ENCODE results near the gene TCP11.

TCP11 gene

GRCh38 chr6:35141007-35141655 is at the start of gene TCP11:
Gene TCP11, minus strand, starts transcription at chr6:35141339. Its CDS starts 469 bp downstream, at chr6:35140870.
- peak in 1 of 3 donors; percentile 4 for DNase-seq (ENCODE audit: low read depth in 2 of 3, low spot score in 1 of 3)

GRCh38 chr6:35190306-35190705 is 49.2 kb upstream of the TCP11 start:
- no peak for DNase-seq (ENCODE audit: low read depth in 2 of 3, low spot score in 1 of 3)

- DNase-seq (ENCODE audit: low read depth in 2 of 3, low spot score in 1 of 3): no peak
Measured at GRCh38 chr6:35188886-35189285, 47.7 kb upstream of the TCP11 start.

- no peak for DNase-seq (ENCODE audit: low read depth in 2 of 3, low spot score in 1 of 3)
Measured at GRCh38 chr6:35186571-35186970, 45.4 kb upstream of the TCP11 start.

GRCh38 chr6:35185971-35186370 is 44.8 kb upstream of the TCP11 start:
- DNase-seq (ENCODE audit: low read depth in 2 of 3, low spot score in 1 of 3): no peak

GRCh38 chr6:35185302-35185681 is 44.2 kb upstream of the TCP11 start:
- no peak for DNase-seq (ENCODE audit: low read depth in 2 of 3, low spot score in 1 of 3)

GRCh38 chr6:35184580-35185301 is 43.6 kb upstream of the TCP11 start:
- DNase-seq (ENCODE audit: low read depth in 2 of 3, low spot score in 1 of 3): no peak

- DNase-seq (ENCODE audit: low read depth in 2 of 3, low spot score in 1 of 3): no peak
Measured at GRCh38 chr6:35183935-35184334, 42.8 kb upstream of the TCP11 start.

GRCh38 chr6:35183281-35183680 is 42.1 kb upstream of the TCP11 start:
- DNase-seq (ENCODE audit: low read depth in 2 of 3, low spot score in 1 of 3): no peak

- no peak for DNase-seq (ENCODE audit: low read depth in 2 of 3, low spot score in 1 of 3)
Measured at GRCh38 chr6:35181933-35182612, 40.9 kb upstream of the TCP11 start.

- no peak for DNase-seq (ENCODE audit: low read depth in 2 of 3, low spot score in 1 of 3)
Measured at GRCh38 chr6:35181308-35181932, 40.3 kb upstream of the TCP11 start.

- no peak for DNase-seq (ENCODE audit: low read depth in 2 of 3, low spot score in 1 of 3)
Measured at GRCh38 chr6:35179901-35180535, 38.9 kb upstream of the TCP11 start.

- DNase-seq (ENCODE audit: low read depth in 2 of 3, low spot score in 1 of 3): no peak
Measured at GRCh38 chr6:35178932-35179832, 38.0 kb upstream of the TCP11 start.

GRCh38 chr6:35178012-35178411 is 36.9 kb upstream of the TCP11 start:
- no peak for DNase-seq (ENCODE audit: low read depth in 2 of 3, low spot score in 1 of 3)

- no peak for DNase-seq (ENCODE audit: low read depth in 2 of 3, low spot score in 1 of 3)
Measured at GRCh38 chr6:35177596-35177995, 36.5 kb upstream of the TCP11 start.

- no peak for DNase-seq (ENCODE audit: low read depth in 2 of 3, low spot score in 1 of 3)
Measured at GRCh38 chr6:35177157-35177556, 36.0 kb upstream of the TCP11 start.

GRCh38 chr6:35176301-35177024 is 35.3 kb upstream of the TCP11 start:
- no peak for DNase-seq (ENCODE audit: low read depth in 2 of 3, low spot score in 1 of 3)

- DNase-seq (ENCODE audit: low read depth in 2 of 3, low spot score in 1 of 3): no peak
Measured at GRCh38 chr6:35174501-35174900, 33.4 kb upstream of the TCP11 start.

- DNase-seq (ENCODE audit: low read depth in 2 of 3, low spot score in 1 of 3): no peak
Measured at GRCh38 chr6:35174088-35174434, 32.9 kb upstream of the TCP11 start.
